A549 (cell line): ENCODE data around the gene DCBLD1.

Experiments
- EHF ChIP-seq: fragments of 250-450 bp; sonication (Bioruptor Pico); IDR thresholded peaks from 2 replicates; pipeline ENCODE4 v1.5.0; 2020; ENCODE audit warnings: mild to moderate bottlenecking
- POLR2A ChIP-seq: IDR thresholded peaks from 2 replicates; pipeline ENCODE4 v1.6.1; 2012; ENCODE audit warnings: mild to moderate bottlenecking, low read length
- RAD21 ChIP-seq, 2 experiments: fragments of >200 bp in 1 of 2; sonication (Bioruptor Twin) in 1 of 2; formaldehyde crosslinking in 1 of 2; IDR thresholded peaks in 1 of 2; conservative IDR thresholded peaks in 1 of 2; 2 replicates in 1 of 2; 3 replicates in 1 of 2; pipeline ENCODE4 v1.6.1; 2012 to 2018; ENCODE audit warnings: inconsistent platforms in 1 of 2
- TF ChIP-seq, protein P1 (sequence below): IDR thresholded peaks from 2 replicates; pipeline ENCODE4 v1.6.1; 2012
- TF ChIP-seq, protein P2 (sequence below): fragments of >200 bp; sonication (Bioruptor Twin); formaldehyde crosslinking; IDR thresholded peaks from 3 replicates; pipeline ENCODE4 v1.5.1; 2016

DNA sequence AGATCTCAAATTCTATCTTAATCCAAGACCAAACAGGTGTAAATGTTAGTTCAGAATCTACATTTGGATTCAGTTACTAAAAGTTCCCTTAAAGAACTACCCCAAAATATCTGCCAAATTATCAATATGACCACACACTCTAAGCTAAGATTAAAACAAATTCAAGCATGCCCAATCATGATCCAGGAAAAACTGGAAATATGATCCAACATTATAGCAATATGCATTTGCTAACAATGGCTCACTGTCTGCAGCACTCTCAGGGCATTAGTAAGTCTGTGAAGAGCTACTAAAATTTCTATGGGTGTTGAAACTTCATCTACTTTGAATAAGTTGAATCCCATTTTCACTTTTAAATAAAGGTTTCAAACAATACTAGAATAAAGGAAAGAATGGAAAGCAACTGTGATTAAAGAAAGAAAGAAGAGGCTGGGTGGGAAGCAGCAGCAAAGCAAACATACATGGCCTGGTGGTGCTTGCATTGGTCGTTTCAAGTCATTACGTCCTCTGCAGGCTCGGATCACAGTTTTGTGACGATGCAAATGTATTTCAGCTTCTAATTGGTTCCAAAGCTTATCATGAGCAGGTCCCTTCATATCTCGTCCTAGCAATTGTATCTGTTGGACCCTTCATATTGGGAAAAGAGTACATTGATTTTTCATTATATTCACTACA lies 90.7 kb downstream of the DCBLD1 start:
- TF ChIP-seq, protein P1, sequence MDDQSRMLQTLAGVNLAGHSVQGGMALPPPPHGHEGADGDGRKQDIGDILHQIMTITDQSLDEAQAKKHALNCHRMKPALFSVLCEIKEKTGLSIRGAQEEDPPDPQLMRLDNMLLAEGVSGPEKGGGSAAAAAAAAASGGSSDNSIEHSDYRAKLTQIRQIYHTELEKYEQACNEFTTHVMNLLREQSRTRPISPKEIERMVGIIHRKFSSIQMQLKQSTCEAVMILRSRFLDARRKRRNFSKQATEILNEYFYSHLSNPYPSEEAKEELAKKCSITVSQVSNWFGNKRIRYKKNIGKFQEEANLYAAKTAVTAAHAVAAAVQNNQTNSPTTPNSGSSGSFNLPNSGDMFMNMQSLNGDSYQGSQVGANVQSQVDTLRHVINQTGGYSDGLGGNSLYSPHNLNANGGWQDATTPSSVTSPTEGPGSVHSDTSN: no peak
- TF ChIP-seq POLR2A (no peak), RAD21 (conservative IDR thresholded peaks at IDR 0.05 in 1 of 2, IDR thresholded peaks at IDR 0.05 in 1 of 2) (no peak), EHF (no peak)
- TF ChIP-seq, protein P2, sequence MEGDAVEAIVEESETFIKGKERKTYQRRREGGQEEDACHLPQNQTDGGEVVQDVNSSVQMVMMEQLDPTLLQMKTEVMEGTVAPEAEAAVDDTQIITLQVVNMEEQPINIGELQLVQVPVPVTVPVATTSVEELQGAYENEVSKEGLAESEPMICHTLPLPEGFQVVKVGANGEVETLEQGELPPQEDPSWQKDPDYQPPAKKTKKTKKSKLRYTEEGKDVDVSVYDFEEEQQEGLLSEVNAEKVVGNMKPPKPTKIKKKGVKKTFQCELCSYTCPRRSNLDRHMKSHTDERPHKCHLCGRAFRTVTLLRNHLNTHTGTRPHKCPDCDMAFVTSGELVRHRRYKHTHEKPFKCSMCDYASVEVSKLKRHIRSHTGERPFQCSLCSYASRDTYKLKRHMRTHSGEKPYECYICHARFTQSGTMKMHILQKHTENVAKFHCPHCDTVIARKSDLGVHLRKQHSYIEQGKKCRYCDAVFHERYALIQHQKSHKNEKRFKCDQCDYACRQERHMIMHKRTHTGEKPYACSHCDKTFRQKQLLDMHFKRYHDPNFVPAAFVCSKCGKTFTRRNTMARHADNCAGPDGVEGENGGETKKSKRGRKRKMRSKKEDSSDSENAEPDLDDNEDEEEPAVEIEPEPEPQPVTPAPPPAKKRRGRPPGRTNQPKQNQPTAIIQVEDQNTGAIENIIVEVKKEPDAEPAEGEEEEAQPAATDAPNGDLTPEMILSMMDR: no peak
